C4-2B (cell line): ENCODE measurements around the gene ARHGAP42.

Source experiments
- CTCF ChIP-seq: fragments of 450-650 bp; conservative IDR thresholded peaks from 2 replicates; pipeline ENCODE4 v1.5.1; 2017; ENCODE audit warnings: mild to moderate bottlenecking
- ZFX ChIP-seq: fragments of 450-650 bp; IDR thresholded peaks from 2 replicates; pipeline ENCODE4 v1.6.1; 2017

GRCh38 chr11:100863080-100863581 is 176.0 kb downstream of the ARHGAP42 start:
- TF ChIP-seq CTCF: no peak
- no peak for TF ChIP-seq ZFX
